ENCODE measurements around the gene UACA.

- no peak for TF ChIP-seq POLR2A (IDR thresholded peaks at IDR 0.05)
- TF ChIP-seq, protein P1, sequence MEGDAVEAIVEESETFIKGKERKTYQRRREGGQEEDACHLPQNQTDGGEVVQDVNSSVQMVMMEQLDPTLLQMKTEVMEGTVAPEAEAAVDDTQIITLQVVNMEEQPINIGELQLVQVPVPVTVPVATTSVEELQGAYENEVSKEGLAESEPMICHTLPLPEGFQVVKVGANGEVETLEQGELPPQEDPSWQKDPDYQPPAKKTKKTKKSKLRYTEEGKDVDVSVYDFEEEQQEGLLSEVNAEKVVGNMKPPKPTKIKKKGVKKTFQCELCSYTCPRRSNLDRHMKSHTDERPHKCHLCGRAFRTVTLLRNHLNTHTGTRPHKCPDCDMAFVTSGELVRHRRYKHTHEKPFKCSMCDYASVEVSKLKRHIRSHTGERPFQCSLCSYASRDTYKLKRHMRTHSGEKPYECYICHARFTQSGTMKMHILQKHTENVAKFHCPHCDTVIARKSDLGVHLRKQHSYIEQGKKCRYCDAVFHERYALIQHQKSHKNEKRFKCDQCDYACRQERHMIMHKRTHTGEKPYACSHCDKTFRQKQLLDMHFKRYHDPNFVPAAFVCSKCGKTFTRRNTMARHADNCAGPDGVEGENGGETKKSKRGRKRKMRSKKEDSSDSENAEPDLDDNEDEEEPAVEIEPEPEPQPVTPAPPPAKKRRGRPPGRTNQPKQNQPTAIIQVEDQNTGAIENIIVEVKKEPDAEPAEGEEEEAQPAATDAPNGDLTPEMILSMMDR (IDR thresholded peaks at IDR 0.05) = no peak
- no peak for TF ChIP-seq EP300 (IDR thresholded peaks at IDR 0.05)
Observed at GRCh38 chr15:70792171-70792573, 28.8 kb upstream of the UACA start.
